Activated T-cell treated with anti-CD3 and anti-CD28 coated beads for 1 hour (primary cell): ENCODE data around the gene PRM3.
A peak's percentile ranks its signal among the peaks of the same experiment; 100 is the strongest.

Experiments
- DNase-seq: peaks from one replicate; pipeline ENCODE4 v3.0.0-alpha.2; 2020; ENCODE audit warnings: low read depth

The PRM3 gene

DNA sequence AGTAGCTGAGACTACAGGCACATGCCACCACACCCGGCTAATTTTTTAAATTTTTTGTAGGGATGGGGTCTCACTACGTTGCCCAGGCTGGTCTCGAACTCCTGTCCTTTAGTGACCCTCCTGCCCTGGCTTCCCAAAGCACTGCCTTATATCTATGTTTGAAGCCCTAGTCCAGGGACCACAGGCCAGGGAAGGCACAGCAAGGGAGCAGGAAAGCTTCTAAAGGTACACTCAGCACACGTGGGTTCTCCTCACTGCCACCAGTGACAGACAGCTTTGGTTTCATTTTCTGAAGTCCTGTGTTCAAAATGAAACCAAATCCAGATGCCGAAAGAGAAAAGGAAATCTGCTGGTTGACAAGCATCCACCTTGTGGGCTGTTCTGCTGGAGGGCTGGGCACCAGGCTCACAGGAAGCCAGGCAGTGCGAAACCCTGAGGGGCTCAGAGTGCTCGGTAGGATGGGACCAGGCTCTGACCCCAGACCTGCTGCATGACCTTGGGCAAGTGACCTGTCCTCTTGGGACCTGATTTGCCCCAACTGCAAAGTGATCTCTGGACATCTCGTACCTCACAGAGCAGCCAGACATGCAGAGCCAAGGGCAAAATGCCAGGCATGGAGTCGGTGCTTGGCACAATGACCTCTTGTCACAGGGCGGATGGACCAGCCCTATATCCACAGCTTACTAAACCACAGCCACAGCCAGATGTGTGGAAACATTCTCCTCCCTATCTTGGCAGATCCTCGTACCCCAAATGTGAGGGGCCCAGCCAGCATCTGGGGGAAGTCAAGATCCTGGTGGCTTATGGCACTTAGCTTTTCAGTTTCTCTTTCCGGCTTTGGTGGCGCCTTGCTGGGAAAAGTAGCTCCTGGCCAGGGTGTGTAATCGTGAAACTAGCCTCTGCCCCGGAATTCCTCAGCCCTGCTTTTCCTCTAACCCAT lies 14.6 kb downstream of the PRM3 start:
- DNase-seq: no peak

DNA sequence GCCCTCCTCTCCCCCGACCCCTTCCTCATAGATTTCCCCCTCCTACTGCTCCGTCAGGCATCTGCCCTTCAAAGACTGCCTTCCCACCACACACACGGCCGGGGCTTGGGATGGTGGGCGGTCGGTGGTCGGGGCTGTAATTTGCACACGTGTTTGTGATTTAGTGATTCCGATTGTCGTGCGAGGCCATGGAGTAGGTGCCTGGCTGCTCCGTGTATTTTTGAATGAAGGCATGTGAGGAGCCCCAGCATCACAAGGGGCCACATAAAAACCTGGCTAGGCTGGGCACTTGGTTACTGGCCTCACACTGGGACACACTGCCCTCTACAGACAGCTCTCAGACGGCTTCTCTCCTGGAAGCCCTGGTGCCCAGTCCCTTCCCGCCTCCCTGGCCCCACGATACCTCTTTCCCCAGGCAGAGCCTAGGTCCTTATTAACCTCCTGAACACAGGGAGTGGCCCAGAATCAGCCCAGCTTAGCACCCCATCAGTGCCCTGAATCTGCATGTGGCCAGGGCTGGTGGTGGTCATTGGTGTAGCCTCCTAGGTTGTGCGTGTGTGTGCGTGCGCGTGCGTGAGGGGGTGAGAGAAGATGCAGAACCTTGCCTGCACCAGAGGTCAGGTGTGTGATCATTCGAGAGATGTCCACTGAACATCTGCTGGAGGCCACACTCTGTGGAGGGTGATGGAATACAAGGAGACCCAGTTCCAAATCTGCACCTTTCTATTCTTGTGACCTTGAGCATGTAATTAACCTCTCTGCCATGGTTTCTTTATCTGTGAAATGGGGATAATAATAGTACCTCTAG lies 16.1 kb downstream of the PRM3 start:
- DNase-seq: peak; percentile 35

DNA sequence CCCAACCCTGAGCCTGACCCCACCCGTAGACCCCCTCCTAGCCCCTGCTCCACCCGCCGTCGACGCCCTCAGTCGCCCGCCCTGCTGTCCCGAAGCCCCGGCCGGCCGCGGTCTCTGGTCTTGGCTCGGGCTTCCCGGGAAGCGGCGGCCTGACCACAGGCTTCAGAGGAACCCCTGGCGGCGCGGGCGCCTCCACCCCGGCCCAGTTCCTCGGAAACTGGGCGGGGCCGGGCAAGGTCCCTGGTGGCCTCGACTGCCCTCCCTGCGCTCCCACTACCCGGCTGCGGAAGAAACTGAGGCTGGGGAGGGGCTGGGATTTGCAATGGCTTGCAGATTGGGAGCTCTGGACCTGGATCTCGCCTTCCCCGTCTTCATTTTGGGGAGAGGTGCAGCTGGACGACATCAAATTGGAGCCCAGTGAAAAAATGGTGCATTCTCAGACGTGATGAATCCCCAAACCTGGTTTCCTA lies 16.7 kb downstream of the PRM3 start:
- no peak for DNase-seq

DNA sequence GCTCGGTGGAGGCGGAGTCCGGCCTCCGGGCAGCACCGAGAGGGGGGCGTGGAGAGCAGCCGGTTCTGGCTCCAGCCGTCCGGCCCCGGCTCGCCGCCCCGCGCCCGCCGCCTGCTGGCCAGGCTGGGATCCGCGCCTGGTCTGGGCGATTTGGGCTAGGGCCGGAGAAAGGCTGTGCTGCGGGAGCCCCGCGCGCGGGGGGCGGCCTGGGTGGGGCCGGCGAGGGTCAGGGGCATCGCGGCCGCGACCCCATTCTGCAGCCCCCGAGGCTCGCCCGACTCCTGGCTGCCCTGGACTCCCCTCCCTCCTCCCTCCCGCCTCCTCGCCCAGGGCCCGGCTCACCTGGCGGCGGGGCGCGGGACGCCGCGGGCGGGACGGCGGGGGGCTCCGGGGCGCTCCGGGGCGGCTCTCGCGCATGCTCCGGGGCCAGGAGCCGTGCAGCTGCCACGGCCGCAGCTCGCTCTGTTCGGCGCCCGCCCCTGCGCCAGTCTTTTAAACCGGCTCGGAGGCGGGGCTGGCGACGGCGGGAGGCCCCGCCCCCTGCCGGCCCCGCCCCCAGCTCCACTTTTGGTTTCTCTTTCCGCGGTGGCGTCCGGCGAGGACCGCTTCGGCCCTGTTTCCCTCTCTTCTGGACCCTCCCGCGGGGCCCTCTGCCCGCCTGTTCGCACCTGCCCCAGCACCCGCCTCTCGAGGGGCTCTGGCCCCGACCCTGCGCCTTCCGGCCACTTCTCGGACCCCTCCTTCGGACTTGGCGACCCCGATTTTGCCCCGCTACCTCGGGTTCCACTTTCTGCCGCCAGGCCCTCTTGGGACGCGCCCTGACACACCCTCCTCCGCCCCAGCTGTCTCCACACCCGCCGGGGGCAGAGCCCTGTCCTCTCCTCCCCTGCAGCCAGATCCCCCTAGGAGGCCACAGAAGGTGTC lies 17.4 kb downstream of the PRM3 start, which contains the start of gene SOCS1:
TSS of gene SOCS1 (minus strand) at position 468 of the 924 bp plus-strand sequence. CDS start 726 bp downstream, outside the sequence.
- peak; percentile 85 for DNase-seq

DNA sequence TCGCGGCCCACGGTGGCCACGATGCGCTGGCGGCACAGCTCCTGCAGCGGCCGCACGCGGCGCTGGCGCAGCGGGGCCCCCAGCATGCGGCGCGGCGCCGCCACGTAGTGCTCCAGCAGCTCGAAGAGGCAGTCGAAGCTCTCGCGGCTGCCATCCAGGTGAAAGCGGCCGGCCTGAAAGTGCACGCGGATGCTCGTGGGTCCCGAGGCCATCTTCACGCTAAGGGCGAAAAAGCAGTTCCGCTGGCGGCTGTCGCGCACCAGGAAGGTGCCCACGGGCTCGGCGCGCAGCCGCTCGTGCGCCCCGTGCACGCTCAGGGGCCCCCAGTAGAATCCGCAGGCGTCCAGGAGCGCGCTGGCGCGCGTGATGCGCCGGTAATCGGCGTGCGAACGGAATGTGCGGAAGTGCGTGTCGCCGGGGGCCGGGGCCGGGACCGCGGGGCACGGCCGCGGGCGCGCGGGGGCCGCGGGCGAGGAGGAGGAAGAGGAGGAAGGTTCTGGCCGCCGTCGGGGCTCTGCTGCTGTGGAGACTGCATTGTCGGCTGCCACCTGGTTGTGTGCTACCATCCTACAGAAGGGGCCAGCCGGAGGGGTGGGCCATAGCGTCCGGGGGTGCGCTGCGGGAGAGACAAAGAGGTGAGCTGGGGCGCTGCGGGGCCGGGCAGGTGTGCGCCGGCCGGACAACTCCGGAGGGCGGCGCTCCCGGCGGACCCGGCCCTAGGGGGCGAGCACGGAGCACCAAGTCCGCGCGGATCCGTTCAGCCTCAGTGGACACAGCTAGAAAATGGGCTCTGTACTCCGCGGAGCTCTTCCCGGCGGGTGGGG lies 18.3 kb downstream of the PRM3 start:
- peak; percentile 44 for DNase-seq

DNA sequence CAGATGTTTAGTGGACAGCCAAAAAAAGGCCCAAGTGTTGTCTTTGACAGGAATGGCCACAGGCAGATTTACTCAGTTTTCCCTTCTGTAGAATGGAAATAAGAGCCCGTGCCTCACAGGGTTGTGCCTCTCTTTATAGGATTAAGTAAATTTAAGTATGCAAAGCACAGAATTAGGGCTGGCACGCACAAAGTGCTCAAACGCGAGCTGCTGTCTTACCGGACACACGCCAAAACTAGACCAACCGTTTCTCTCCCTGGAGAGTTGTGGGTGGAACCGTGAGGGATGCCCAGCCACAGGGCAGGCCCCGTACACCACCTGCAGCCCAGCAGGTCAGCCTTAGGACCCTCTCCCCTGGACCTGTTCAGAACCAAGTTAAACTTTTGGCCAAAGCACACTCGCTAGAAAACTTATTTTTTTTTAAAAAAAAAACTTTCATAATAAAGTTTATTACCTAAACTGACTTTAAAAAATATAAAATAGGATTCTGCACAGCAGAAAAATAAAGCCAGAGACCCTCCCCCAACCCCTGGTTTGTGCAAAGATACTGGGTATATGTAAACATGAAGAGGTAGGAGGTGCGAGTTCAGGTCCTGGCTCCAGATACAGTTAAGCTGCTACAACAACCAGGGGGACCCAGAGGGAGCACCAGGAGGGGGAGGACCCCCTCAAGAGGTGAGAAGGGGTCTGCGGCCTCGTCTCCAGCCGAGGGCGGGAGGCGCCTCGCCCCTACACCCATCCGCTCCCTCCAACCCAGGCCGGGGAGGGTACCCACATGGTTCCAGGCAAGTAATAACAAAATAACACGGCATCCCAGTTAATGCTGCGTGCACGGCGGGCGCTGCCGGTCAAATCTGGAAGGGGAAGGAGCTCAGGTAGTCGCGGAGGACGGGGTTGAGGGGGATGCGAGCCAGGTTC lies 19.2 kb downstream of the PRM3 start:
- DNase-seq: no peak

DNA sequence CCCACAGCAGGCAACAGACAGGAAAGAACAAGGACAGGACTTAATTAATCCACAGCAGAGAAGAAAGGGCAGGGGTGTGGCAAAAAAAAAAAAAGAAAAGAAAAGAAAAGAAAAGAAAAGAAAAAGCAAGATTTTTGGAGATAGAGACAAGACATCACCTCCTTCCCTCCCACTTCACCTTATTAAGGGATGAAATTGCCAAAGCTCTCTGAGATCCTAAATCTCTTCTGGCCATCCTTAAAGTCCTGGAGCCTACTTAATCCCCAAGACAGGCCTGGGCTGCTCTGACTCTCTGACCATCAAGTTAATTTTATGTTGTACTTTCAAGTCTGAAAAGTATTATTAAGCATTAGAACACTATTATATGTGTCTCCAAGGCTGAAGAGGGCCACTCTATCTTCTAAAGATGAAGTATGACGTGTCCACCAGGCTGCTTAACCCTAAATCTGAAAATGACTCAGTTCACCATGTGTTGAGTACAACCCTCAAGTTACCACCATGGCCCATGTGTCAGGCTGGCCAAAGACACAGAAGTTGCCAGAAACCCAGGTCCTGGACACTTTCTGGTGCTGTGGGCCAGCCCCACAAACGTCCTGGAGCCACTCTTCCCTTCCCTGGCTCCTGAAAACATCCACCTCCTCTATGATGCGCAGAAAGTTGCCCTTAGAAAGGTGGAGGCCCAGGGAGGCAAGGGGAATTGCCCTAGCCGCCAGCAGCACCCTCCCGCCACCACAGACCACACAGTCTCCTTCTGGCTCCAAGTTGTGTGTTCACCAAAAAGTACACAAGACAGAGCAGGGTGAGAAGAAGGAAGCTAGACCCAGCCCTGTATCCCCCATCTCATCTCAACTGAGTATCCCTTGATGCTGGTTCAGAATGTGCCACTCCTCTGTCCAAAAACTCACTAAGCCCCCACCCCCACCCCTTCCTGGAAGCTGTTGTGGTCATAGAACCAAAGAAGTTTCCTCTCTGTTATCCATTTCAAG lies 20.1 kb downstream of the PRM3 start:
- DNase-seq: no peak

DNA sequence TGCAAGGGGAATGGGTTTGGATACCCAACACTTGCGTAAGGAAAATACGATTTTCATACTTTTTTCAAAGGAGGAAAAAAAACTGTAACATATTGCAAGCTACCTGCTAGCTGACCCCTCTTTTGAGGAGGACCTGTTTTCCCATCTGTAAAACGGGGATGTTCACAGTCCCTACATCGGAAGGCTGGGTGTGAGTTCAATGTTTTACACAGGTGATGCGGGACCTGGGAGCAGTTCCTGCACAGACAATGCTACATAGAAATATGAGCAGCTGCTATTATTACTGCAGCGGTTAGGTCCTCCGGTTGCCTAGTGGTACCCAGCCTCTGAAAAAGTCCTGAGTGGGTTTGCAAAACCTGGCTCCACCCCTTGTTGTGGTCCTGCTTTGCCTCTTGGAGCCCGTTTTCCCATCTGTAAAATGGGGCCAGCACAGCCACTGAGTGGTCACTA lies 20.9 kb downstream of the PRM3 start:
- no peak for DNase-seq

DNA sequence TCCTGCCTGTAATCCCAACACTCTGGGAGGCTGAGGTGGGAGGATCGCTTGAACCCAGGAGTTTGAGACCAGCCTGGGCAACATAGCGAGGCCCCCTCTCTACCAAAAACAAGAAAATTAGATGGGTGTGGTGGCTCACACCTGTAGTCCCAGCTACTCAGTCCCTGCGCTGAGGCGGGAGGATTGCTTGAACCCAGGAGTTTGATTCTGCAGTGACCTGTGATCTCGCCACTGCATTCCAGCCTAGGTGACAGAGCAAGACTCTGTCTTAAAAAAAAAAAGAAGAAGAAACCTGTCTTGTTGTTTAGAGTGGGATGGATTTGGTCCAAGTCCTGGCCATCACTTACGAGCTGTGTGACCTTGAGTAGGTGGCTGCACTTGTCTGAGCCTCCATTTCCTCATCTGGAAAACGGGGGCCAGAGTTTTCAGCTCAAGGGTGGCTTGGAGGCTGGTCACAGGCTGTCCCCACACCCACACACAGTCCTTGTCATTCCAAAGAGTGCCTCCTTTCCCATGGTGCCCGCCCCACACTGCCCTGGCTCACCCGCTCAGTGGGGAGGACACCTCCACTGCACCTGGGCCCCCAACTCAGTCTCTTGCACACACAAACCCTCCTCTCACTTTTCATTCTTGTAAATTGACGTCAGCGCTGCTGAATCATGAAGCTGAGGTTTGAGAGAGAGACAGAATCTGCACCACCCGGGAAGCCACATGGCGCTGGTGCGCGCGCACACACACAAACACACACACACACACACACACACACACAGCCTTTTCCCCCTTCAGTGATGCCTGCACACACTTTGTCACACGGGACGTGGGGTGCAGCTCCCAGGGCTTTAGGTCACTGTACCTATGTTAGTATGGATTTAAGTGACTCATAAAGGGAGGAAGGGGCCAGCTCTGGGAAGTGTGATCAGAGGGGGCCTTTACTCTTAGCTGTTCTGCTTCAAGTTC lies 21.6 kb downstream of the PRM3 start:
- peak; percentile 75 for DNase-seq

DNA sequence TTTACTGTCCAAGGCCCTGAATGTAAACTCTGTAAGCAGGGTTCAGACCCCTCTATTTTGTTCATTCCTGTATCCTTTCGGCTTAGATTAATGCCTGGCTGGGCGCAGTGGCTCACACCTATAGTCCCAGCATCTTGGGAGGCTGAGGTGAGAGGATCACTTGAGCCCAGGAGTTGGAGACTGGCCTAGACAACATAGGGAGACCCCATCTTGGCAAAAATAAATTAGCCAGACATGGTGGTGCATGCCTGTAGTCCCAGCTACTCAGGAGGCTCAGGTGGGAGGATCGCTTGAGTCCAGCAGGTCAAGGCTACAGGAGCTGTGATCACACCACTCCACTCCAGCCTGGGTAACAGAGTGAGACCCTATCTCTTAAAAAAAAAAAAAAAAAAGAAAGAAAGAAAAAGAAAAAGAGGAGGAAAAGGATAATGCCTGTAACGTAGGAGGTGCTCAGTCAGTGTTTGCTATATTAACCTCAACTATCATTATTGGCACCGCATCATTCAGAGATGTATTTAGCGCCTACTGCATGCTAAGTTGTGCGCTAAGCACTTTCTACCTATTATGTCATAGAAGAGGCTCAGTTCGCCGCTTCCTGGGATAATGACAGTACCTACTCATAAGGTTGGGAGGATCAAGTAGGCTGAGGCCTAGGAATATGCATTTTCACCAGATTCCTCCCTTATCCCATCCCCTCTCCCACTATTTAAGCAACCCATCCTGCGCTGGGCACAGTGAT lies 22.5 kb downstream of the PRM3 start:
- no peak for DNase-seq

DNA sequence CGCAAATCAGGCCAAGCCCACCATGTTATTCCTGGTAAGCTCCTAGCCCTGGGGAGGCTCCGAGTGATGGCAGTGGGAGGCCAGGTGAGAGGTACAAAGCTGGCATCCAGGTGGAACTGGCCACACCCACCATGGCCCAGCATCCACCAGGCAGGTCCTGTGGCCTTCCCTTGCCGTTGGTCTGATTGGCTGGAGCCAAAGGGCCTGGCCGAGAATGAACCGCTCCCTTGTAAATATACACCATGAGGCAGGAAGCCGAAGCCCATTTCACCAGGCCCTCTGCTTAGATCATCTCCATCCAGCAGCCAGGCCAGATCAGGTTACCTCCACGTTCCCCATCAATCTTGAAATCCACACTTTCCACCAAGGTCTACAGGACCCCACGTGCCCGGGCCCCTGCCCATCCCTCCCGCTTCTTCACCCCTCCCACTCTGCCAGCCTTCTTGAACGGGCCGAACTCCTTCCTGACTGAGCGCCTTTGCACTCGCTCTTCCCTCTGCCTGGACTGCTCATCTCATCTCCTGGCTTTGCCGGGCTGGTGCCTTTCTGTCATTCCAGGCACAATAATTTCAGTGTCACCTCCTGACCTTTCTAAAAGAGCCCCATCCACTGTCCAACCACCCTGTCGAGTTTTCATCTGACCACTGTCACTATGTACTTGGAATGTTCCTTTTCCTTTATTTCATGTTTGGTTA lies 23.2 kb downstream of the PRM3 start:
- no peak for DNase-seq

DNA sequence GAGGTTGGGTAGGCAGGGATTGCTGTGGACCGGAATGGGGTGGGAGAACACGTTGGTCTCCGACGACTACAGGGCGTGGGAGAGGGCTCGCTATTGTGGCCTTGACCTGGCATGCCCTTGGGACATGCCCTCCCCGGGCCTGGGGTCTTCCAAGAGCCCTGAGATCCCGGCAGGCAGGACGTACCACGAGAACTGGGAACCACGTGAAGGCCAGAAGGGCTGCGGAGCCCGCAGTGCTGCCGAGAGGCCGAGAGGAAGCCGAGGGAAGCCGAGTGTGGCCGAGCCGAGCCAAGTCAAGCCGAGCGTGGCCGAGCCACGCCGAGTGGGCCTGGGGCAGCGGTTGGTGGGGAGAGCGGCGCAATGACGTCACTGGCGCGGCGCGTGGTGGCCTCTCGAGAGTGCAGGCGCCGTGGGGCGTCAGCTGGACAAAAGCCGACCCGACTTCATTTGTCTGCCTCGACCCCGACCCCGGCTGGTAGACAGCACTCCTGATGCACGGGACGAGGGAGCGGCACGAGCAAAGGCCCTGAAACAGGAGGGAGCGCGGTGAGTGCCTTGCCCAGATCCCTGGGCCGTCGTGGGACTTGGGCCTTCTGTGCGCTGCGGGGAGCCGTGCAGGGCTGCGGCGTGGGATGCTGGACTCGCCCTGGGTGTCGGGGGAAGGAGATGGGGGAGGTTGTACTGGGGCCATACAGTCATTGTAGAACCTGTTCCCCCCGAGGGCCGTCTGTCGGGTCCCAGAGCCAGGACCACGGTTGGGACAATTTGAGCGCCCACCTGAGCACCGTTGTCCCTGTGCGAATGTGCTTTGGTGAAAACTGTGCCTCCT lies 24.0 kb downstream of the PRM3 start:
- DNase-seq: no peak

DNA sequence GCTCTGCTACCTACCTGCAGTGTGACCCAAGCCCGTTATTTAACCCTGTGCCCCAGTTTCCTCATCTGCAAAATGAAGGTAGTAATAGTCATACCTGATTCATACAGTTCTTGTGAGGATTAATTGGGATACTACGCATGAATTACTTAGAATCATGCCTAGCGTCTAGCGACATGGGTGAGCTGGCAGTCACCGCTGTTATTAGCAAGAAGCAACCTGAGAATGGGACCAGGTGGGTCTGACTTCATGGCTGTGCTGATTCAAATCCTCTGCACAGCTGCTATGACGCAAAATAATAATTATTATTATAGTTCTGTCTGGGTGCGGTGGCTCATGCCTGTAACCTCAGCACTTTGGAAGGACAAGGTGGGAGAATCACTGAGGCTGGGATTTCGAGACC lies 25.3 kb downstream of the PRM3 start:
- no peak for DNase-seq

DNA sequence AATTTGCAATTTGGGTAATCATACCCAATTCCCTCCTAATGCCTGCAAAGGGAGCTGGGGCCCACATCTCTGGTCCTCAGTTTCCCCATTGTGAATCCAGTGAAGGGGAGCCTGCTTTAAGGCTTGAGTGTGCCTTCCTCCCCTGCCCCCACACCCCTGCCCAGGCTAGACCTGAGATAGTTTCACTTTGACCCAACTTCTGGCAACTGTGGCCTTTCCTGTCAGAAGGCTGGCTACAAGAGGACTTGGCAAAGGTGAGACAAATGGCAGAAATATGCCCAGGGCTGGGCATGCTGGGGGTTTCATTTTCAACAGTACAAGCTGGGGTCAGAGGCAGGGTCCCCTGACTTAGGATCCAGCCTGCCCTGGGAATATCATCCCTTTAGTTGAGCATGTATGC lies 27.4 kb downstream of the PRM3 start:
- no peak for DNase-seq

DNA sequence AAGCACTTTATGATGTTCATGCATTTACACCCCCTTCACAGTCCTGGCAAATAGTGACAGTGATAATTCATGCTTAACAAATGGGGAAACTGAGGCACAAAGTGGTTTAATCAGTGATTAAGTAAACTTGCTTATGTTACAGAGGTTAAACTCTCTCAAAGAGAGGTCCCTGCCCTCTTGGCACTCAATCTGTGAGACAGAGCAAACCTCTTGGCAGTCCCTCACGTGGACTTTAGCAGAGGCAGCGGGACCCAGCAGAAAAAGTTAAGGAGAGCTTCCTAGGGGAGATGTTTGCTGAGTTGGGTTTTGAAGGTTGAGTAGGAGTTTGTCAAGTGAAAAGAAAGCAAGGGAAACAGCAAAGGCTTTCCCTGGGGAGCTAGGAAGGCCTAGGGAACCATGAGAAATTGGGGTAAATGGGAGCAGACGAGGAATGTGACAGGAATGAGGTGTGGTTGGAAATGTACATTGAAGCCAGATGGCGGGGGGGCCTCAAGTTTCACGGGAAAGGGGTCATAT lies 28.1 kb downstream of the PRM3 start:
- no peak for DNase-seq
